NCI-H1436 (cell line): ENCODE data around the gene LAMA3.
"Not testable (repeated sequence)": the region's sequence is repeated elsewhere in the genome, so short reads cannot be mapped to it uniquely, and the experiment has no call there.

Source experiments
- DNase-seq: peaks from one replicate; lab custom pipeline; 2025; lab: John Stamatoyannopoulos, UW

LAMA3 gene

GRCh38 chr18:23732439-23732838, 43.2 kb downstream of the LAMA3 start:
- no peak for DNase-seq

GRCh38 chr18:23733265-23733664, 44.0 kb downstream of the LAMA3 start:
- DNase-seq, result not testable (repeated sequence)

DNA sequence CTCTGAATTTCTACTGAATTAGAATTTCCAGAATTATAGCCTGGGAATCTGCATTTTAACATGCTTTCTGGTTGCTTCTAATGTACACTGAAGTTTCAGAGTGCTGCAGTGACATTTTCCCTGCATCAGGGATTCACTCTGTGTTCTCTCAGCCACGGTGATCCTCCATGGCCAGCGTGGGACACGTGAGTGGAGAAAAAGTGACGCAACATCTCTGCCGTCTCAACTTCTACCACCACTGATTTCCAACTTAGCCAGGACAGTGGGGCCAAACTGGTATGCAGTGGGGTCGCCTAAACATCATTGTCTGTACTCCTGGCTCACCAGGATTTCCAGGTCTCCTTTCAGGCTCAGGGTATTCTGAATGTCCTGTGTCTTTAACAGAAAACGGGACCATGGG, 44.6 kb downstream of the LAMA3 start:
- no peak for DNase-seq

- no peak for DNase-seq
Observed at GRCh38 chr18:23735021-23735464, 45.8 kb downstream of the LAMA3 start.

GRCh38 chr18:23737578-23737977, 48.3 kb downstream of the LAMA3 start:
- DNase-seq, result no peak

DNA sequence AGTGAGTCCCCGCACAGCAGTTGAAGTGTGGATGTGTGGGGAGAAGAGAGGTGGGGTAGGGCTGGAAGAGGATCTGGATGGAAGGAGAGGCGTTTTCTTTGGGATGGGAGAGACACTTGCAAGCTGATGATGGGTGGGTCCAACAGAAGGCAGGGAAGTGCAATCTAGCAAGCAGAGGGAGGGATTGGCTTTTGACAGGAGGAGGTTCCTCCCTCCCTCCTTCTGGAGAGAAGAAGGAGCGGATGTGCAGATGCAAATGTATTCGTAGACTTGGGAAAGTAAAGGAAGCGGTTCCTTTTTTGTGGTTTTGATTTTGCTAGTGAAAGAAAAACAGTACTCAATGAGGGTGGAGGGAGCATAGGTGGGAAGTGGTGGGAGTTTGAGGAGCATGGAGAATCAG, 48.9 kb downstream of the LAMA3 start:
- no peak for DNase-seq

DNA sequence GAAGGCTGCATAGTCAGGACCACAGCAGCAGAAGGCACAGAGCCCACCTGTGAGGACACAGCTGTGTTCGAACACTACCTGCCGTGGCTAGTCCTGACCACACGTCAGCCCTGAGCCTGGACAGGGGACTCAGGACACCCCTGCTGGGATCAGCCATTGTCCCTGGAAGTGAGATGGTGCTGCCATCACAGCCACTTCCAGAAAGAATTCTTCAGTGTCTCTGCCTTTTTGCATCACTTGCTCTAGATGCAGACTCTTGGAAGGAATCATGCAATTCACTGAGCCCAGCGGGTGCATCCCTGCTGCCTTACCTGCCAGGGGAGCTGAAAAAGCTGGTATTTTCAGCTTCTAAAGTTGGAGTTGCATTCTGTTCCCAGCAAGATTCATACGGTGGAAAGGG, 49.3 kb downstream of the LAMA3 start:
- no peak for DNase-seq

DNA sequence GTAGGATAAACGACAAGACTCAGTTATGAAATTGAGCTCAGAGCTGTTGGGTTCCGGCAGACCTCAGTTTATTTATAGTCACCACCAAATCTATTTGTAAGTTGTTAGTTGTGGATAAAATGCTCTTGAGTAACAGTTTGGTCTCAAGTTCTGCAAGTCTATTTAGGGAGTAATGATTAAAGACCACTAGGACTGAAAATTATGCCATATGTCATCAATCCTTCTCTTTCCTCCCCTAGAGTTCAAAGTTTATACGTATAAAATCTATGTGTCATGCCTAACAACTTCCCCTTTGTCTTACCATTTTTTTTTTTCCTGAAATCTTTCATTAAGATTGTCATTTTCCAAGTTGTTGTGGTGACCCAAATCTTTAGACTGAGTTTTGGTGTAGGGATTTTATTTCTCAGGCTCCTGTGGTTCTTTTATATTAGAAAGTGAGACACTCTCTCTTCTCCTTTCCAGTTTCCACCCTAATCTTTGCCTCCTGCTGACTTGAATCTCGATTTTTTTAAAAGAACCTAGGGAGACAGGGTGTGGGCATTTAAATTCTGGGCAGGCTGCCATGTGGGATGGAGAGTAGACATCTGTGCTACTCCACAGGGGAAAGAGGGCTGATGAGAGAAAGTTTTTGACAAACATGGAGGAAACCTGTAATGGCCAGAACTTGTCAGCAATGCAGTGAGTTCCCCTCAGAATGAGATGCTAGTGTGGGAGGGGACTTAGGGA, 51.0 kb downstream of the LAMA3 start:
- DNase-seq, result no peak

- DNase-seq, result not testable (repeated sequence)
Observed at GRCh38 chr18:23741967-23742366, 52.7 kb downstream of the LAMA3 start.

- no peak for DNase-seq
Observed at GRCh38 chr18:23743733-23744333, 54.6 kb downstream of the LAMA3 start.

DNA sequence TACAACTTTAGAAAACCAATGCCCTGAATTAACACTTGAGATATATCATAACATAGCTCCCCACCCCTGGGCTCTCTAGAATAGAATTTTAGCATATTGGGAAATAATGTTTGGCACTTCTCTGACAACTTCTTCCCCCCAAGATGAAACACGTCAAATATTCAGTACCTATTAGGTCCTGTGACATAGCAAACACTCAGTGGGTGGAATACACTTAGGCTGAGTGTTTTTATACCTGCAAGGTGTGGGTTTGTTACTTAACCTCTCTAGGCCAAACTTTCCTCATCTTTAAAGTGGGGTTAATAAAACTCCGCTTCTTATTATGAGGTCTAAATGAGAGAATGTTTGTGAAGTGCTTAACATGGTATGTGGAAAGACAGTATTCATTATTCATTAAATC, 56.1 kb downstream of the LAMA3 start:
- no peak for DNase-seq

DNA sequence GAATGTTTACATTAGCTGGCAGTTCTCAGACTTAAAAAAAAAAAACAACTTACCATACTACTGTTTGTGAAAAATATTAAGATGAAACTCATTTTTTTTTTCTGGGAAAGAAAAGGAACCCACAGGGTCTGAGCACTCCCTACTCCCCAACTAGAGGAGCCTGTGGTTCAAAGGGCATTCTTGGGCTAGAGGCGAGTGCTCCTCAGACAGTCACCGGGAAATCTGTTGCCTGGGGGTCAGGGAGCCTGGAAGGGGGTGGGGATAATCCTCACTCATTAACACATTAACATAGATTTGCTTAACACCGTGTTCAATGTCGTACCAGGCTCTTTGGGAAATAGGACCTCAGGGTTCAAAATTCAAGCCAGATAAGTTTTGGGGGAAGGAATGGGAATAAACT, 57.6 kb downstream of the LAMA3 start:
- no peak for DNase-seq

DNA sequence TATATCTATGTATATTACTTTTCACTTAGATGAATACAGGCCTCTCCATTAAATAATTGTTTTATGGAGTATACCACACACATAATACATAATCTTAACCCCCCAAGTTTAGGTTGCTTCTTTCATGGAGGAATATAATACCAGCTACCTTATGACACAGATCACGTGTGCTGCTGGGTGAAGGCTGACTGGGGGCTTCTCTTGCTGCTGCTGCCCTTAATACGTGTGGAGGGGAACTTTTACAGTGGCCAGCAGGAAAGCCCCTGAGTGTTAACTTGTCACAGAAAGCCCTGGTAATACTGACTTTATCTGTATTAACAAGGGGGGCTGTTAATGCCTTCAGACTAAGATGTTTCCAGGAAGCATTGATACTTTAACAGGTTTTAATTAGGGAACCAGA, 63.1 kb downstream of the LAMA3 start:
- no peak for DNase-seq

- no peak for DNase-seq
Observed at GRCh38 chr18:23752796-23753195, 63.5 kb downstream of the LAMA3 start.

DNA sequence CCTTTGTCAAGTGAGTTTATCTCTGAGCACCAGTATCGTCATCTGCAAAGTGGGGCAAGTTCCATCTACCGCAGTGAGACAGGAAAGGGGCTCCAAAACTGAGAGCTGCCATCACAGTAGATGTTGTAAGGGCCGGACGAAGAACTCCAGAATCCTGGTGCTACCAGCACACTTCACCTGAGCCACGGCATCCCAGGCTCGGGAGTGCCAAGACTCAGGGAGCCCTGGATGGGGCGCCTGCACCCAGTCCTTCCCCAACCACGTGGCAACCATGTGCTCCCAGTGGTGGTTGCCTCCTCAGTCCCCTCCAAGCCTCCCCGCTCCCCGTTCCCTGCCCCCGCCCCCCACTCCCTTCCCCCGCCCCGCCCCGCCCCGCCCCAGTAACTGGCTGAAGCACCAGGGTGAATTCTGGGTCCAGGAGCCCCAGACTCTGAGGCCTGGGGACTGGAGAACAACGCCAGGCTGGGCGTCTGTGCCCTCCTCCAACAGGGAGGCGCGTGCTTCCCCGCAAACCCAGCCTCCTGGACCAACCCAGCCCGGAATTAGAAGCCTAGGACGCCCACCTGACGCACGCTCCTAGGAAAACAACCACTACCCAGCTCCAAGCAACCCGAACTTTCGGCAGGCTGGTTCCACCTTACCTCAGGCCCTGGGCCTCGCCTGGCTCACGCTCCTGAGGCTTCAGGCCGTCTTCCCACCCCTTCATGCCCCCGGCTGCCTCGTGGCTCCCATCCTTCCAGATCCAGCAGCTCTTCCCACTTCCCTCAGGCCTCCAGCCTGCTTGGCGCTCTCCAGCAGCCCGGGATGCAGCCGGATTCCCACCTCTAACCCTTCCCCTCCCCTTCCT, 67.6 kb downstream of the LAMA3 start:
- no peak for DNase-seq

DNA sequence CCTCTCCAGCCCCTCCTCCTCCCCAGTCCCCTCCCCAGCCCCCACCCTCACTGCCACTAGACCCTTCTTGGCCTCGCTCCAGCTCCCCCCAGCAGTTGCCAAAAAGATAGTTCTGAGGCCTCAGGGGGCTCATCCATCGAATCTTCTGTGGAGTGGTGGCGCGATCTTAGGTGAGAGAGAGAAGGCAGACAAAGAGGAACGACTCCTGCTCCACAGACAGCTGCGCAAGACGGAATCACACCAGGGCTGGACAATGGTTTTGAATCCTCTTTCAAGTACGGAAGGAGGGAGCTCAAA, 68.1 kb downstream of the LAMA3 start:
- DNase-seq, result no peak

DNA sequence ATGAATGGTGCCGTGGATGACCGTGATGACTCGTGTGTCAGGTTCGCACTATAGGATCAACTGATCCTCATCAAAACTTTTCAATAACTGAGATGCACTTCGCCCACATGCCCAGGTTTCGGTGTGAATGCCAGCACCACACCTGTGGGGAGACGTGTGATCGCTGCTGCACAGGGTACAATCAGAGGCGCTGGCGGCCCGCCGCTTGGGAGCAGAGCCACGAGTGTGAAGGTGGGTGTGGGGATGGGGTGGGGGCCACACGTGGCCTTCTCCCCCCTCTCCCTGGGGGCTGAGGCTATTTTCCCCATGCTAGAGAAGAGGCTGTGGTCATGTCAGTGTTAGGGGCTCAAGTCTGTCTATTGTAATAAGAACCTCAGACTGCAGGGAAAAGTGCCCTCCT, 69.0 kb downstream of the LAMA3 start:
- DNase-seq, result no peak

DNA sequence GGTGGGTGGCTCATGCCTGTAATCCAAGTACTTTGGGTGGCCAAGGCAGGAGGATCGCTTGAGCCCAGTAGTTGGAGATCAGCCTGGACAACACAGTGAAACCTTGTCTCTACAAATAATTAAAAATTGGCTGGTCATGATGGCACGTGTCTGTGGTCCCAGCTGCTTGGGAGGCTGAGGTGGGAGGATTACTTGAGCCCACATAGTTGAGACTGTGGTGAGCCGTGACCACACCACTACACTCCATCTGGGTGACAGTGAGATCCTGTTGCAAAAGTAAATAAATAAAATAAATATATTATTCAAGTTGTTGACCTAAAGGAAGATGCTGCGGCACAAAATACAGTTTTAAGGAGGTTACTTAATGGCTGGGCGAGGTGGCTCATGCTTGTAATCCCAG, 72.7 kb downstream of the LAMA3 start:
- no peak for DNase-seq

DNA sequence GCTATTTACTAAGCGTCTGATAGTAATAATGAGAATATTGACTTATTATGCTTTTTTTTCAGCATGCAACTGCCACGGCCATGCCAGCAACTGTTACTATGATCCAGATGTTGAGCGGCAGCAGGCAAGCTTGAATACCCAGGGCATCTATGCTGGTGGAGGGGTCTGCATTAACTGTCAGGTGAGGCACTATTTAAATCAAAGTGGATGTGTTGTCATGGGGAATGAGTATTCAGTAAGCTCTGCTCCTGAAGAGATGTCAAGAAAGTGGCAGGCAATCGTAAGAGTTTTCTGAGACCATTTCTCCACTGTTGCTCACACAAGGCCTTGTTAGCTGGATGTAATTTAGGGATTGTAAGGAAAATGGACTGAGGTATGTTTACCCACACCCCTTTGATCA, 74.1 kb downstream of the LAMA3 start:
- no peak for DNase-seq

- no peak for DNase-seq
Observed at GRCh38 chr18:23765931-23766330, 76.7 kb downstream of the LAMA3 start.

DNA sequence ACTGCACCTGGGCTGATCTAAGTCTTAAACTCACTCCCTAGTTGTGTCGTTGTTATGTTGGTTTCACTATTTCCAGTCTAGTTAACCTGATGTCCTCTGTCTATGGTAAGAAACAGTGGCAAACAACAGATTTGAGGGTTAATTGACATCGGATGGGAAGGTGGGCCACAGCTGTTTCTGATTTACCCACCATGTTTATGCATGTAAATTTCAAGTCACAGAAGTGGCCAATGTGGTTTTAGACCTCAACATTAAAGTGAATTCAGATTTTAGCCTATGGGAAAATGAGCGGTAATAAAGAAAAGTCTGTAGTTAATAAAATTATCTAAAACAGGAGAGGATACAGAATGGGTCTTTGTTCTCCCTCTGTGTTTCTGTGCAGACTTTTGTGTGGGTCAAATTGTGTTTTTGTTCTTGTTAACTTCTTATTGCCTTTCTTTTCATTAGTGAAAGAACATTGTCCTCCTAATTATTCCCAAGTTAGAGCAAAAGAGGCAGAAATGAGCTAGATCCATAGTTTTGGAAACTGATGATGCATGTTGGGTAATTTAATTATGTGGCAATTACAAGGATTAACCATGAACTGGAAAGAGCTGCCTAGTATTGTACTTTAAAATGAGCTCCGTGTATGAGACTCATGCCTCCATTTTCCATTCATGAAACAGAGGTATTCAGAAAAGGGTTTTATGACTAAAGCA, 83.2 kb downstream of the LAMA3 start:
- no peak for DNase-seq

DNA sequence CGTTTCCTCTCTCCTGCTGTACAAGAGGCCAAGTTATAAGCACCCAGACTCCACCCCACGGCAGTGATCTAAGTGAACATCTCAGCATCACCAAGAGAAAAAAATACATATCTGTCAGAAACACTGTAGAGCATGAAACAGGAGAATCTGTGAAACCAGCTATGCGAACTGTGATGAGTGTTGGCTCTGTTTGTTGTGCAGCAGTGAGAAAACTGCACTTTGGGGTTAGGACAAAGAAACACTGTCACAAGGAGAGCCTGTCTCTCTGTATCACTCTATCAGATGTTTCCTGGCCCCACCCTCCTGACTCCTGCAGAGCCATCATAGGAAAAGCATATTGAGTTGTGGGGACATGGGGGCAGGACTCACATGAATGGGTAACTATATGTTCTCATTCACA, 87.1 kb downstream of the LAMA3 start:
- DNase-seq, result no peak

DNA sequence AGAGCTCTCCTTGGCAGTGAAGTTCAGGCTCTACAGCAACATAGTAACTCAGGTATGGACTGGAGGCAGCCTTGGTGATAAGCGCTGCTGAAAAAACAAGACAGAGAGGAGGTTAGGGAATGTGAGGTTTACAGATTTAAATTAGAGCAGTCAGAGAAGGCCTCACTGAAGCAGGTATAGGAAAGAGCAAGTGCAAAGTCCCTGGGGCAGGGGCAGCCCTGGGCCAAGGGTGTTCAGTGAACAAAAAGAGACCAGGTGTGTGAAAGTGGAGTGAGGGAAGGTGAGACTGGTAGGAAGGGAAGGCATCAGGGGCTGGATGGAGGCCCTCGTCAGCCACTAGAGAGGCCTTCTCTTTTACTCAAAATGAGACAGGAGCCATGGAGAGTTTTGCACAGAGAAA, 89.6 kb downstream of the LAMA3 start:
- no peak for DNase-seq
